IMR-90 (cell line): ENCODE results near the gene MYH11. TPM values are rescaled to one million over a fixed set of nuclear protein-coding genes. Genes with fewer than 3 reads are reported as not detected.

Source experiments
- ATAC-seq: fragments of 200-7000 bp; cut with Tn5 transposase; 2 replicates; pipeline ENCODE4 v1.9.1; 2020; ENCODE audit warnings: low read depth, mild to moderate bottlenecking, moderate library complexity
- BruUV-seq: library from RNA; stranded (reverse); fragments of 400-500 nt; replicated peaks from 2 replicates; lab custom pipeline; 2021; lab: Mats Ljungman, UMichigan
- CTCF ChIA-PET: fragments of 300-600 bp; formaldehyde crosslinking; extraction: SDS; loops from one replicate; lab custom pipeline; 2021; ENCODE audit warnings: antibody characterized with exemption; lab: Yijun Ruan, JAX
- POLR2A ChIA-PET: fragments of 300-600 bp; sonication (Branson Sonifier 250); formaldehyde crosslinking; loops from one replicate; lab custom pipeline; 2022; ENCODE audit warnings: antibody characterized with exemption; ENCODE audit not compliant: unreplicated experiment; lab: Charles Lee
- DNase-seq: peaks from one replicate; pipeline ENCODE4 v3.0.0; 2013
- H2AFZ ChIP-seq: replicated peaks from 2 replicates; pipeline ENCODE3; 2013; ENCODE audit warnings: low read length, mild to moderate bottlenecking; ENCODE audit not compliant: poor library complexity
- H2AK5ac ChIP-seq: 2 replicates; pipeline ENCODE4 v1.6.1; 2013; ENCODE audit warnings: low read depth, low read length, inconsistent platforms
- H2AK9ac ChIP-seq: replicated peaks from 2 replicates; pipeline ENCODE3; 2013; ENCODE audit warnings: mild to moderate bottlenecking, low read depth, low read length, moderate library complexity; ENCODE audit not compliant: poor library complexity
- H2BK120ac ChIP-seq: 2 replicates; pipeline ENCODE4 v1.6.1; 2013; ENCODE audit warnings: low read depth, low read length, inconsistent platforms
- H2BK15ac ChIP-seq: 3 replicates; pipeline ENCODE4 v1.6.1; 2013; ENCODE audit warnings: low read depth, low read length, inconsistent platforms
- H2BK20ac ChIP-seq: 2 replicates; pipeline ENCODE4 v1.6.1; 2013; ENCODE audit warnings: low read depth, mild to moderate bottlenecking, inconsistent platforms, low read length, moderate library complexity
- H2BK5ac ChIP-seq: 2 replicates; pipeline ENCODE4 v1.6.1; 2013; ENCODE audit warnings: mild to moderate bottlenecking, low read depth, low read length, inconsistent platforms; ENCODE audit not compliant: poor library complexity, severe bottlenecking
- H3K14ac ChIP-seq: replicated peaks from 2 replicates; pipeline ENCODE4 v1.6.1; 2013; ENCODE audit warnings: low read depth, low read length, inconsistent platforms
- H3K18ac ChIP-seq: 2 replicates; pipeline ENCODE4 v1.6.1; 2013; ENCODE audit warnings: low read depth, low read length, control low read depth
- H3K23ac ChIP-seq: 2 replicates; pipeline ENCODE4 v1.6.1; 2013; ENCODE audit warnings: low read depth, low read length, inconsistent platforms
- H3K27ac ChIP-seq: 2 replicates; pipeline ENCODE4 v1.5.1; 2013; ENCODE audit warnings: mild to moderate bottlenecking, control low read depth, low read length; ENCODE audit not compliant: insufficient read depth
- H3K27me3 ChIP-seq: 2 replicates; pipeline ENCODE4 v1.6.1; 2013; ENCODE audit warnings: low read length; ENCODE audit not compliant: control insufficient read depth, insufficient read depth
- H3K36me3 ChIP-seq: 2 replicates; pipeline ENCODE4 v1.6.1; 2013; ENCODE audit warnings: low read length, mixed read lengths; ENCODE audit not compliant: control insufficient read depth, insufficient read depth
- H3K4ac ChIP-seq: 2 replicates; pipeline ENCODE4 v1.6.1; 2013; ENCODE audit warnings: low read depth, low read length, inconsistent platforms
- H3K4me1 ChIP-seq: 2 replicates; pipeline ENCODE4 v1.6.1; 2013; ENCODE audit warnings: low read length, mixed read lengths; ENCODE audit not compliant: control insufficient read depth, insufficient read depth
- H3K4me2 ChIP-seq: 2 replicates; pipeline ENCODE4 v1.6.1; 2013; ENCODE audit warnings: low read depth, mild to moderate bottlenecking, control low read depth, low read length, moderate library complexity
- H3K4me3 ChIP-seq: 2 replicates; pipeline ENCODE4 v1.5.1; 2013; ENCODE audit warnings: low read depth, mild to moderate bottlenecking, control low read depth, low read length, moderate library complexity; ENCODE audit not compliant: insufficient read depth
- H3K56ac ChIP-seq: 2 replicates; pipeline ENCODE4 v1.6.1; 2013; ENCODE audit warnings: low read length, inconsistent platforms; ENCODE audit not compliant: insufficient read depth; ENCODE audit errors: extremely low read depth
- H3K79me1 ChIP-seq, 2 experiments: 2 replicates each; pipeline ENCODE4 v1.6.1; 2013; ENCODE audit warnings: low read length in 2 of 2, inconsistent platforms in 1 of 2, low read depth in 1 of 2
- H3K9ac ChIP-seq: 2 replicates; pipeline ENCODE4 v1.6.1; 2013; ENCODE audit warnings: low read depth, low read length, control low read depth
- H3K9me1 ChIP-seq: 2 replicates; pipeline ENCODE4 v1.6.1; 2013; ENCODE audit warnings: low read length, inconsistent platforms; ENCODE audit not compliant: insufficient read depth
- H3K9me3 ChIP-seq: 2 replicates; pipeline ENCODE4 v1.6.1; 2013; ENCODE audit warnings: low read length; ENCODE audit not compliant: control insufficient read depth, insufficient read depth
- H4K20me1 ChIP-seq: 2 replicates; pipeline ENCODE4 v1.6.1; 2013; ENCODE audit warnings: low read length, inconsistent platforms; ENCODE audit not compliant: insufficient read depth
- H4K5ac ChIP-seq: 2 replicates; pipeline ENCODE4 v1.6.1; 2013; ENCODE audit warnings: mild to moderate bottlenecking, low read depth, low read length, control low read depth
- H4K8ac ChIP-seq, 2 experiments: 2 replicates each; pipeline ENCODE4 v1.6.1; 2013; ENCODE audit warnings: low read depth in 2 of 2, low read length in 2 of 2, control low read depth in 1 of 2, inconsistent platforms in 1 of 2
- H4K91ac ChIP-seq: 2 replicates; pipeline ENCODE4 v1.6.1; 2013; ENCODE audit warnings: low read depth, low read length, inconsistent platforms; ENCODE audit not compliant: insufficient read depth
- CEBPB ChIP-seq: IDR thresholded peaks from 2 replicates; pipeline ENCODE4 v1.6.1; 2012; ENCODE audit warnings: low read depth, low read length, improper control_type of control experiment
- SMC3 ChIP-seq: fragments of 150-350 bp; IDR thresholded peaks from 2 replicates; pipeline ENCODE4 v1.6.1; 2016; ENCODE audit warnings: low read depth, mild to moderate bottlenecking, antibody characterized with exemption, low read length, moderate library complexity
- WGBS, 2 experiments: methylation state at CpG; one replicate each; pipeline versions ENCODE4 v1.1.5 to v1.1.7; 2013; ENCODE audit warnings: missing lambda C conversion rate in 2 of 2; ENCODE audit not compliant: insufficient read length in 1 of 2; ENCODE audit errors: extremely low coverage in 2 of 2; 5-methylcytosine and 5-hydroxymethylcytosine counted together
- dilution Hi-C: fragments of 300-500 bp; cut with HindIII; formaldehyde crosslinking; loops from one replicate; pipeline ENCODE4 v1.14.3; 2018; ENCODE audit warnings: low sequenced_read_pairs; ENCODE audit not compliant: unreplicated experiment
- in situ Hi-C: fragments of 300-500 bp; cut with MboI; formaldehyde crosslinking; loops from 3 replicates; pipeline ENCODE4 v1.14.3; 2019; ENCODE audit warnings: low sequenced_read_pairs, inconsistent platforms, mixed read lengths
- intact Hi-C: fragments of 100-400 bp; cut with micrococcal nuclease; formaldehyde crosslinking; loops from 2 replicates; pipeline ENCODE4 v1.10.0; 2022
- polyA plus RNA-seq, 3 experiments: library from polyadenylated mRNA; depleted of rRNA; stranded (reverse); fragments of >200 nt; gene quantifications; 2 replicates each; pipeline ENCODE4 v1.2.3, GENCODE V29; 2012; ENCODE audit warnings: low replicate concordance in 1 of 3
- total RNA-seq: library from RNA; depleted of rRNA; stranded (reverse); fragments of >200 nt; gene quantifications from 2 replicates; pipeline ENCODE4 v1.2.3, GENCODE V29; 2012
- TF ChIP-seq, protein P1 (sequence below): fragments of 150-350 bp; IDR thresholded peaks from 2 replicates; pipeline ENCODE4 v1.6.1; 2017; ENCODE audit warnings: mild to moderate bottlenecking, antibody characterized with exemption, low read length, low read depth

The MYH11 gene
- total and polyA plus RNA-seq, 2 of the 4 experiments (the other 2 are of a cell fraction): under 0.01 to 0.12 TPM

DNA sequence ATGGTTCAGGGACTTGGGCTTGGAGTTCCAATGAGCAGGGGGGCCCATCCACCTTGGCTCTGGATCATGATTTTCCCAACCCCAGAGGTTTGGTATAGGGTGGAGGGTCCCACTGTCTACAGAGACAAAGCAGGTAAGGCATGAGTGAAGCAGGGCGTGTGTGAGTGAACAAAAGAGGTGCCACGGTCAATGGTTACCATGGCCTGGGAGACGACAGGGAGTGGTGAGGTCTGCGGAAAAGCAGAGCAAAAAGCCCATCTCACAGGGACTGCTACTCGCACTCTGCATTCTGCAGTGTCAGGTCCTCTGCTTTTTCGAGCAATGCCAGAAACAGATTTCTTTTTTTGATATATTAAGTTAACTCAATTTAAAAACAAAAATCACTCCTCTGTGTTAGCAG, 24.6 kb downstream of the MYH11 start:
- H3K23ac ChIP-seq: no peak overlapping the region
- no peak overlapping the region for H3K18ac ChIP-seq
- no peak overlapping the region for H3K9ac ChIP-seq
- no peak for DNase-seq
- H3K9me1 ChIP-seq: no peaks in the 10 kb centered on the region
- H3K56ac ChIP-seq: no peak overlapping the region
- peaks cover 3% of the 10 kb centered on the region for H3K4me1 ChIP-seq
- WGBS, 2 experiments: 94% methylated on average over 2 of the region's 6 CpGs; no CpG with 5 or more reads in 1 of the 2 experiments
- no peaks in the 10 kb centered on the region for H3K36me3 ChIP-seq
- H2AK5ac ChIP-seq: no peak overlapping the region
- no TSS peak for BruUV-seq
- ChIA-PET CTCF (no interaction called here), POLR2A (no interaction called here)
- H2BK120ac ChIP-seq: no peak overlapping the region
- H3K27ac ChIP-seq: no peak overlapping the region
- H2AK9ac ChIP-seq: no peak overlapping the region
- H3K79me1 ChIP-seq: no peaks in the 10 kb centered on the region
- intact Hi-C loops (no loop called here), dilution Hi-C loops (no loop called here), in situ Hi-C loops (loop anchor here (5.0 kb wide), 1 partner anchor 55 kb away; no protein-coding TSS in a partner anchor)
- H3K4ac ChIP-seq: no peak overlapping the region
- H4K8ac ChIP-seq: no peak overlapping the region
- H3K9me3 ChIP-seq: no peaks in the 10 kb centered on the region
- no peak overlapping the region for H2BK20ac ChIP-seq
- H3K4me3 ChIP-seq: no peak overlapping the region
- no peak overlapping the region for H2BK5ac ChIP-seq
- no peak overlapping the region; the same call in 2 of the 3 replicates for H2BK15ac ChIP-seq
- no peak overlapping the region for H4K5ac ChIP-seq
- H3K14ac ChIP-seq: no peak overlapping the region
- H4K91ac ChIP-seq: no peak overlapping the region
- H2AFZ ChIP-seq: no peak overlapping the region
- H3K27me3 ChIP-seq: peaks cover 2% of the 10 kb centered on the region; the same call in 1 of the 2 replicates
- TF ChIP-seq, protein P1, sequence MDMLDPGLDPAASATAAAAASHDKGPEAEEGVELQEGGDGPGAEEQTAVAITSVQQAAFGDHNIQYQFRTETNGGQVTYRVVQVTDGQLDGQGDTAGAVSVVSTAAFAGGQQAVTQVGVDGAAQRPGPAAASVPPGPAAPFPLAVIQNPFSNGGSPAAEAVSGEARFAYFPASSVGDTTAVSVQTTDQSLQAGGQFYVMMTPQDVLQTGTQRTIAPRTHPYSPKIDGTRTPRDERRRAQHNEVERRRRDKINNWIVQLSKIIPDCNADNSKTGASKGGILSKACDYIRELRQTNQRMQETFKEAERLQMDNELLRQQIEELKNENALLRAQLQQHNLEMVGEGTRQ: no peak
- TF ChIP-seq CEBPB (no peak), SMC3 (no peak)
- ATAC-seq: no peak
- no peak overlapping the region for H3K4me2 ChIP-seq
- no peaks in the 10 kb centered on the region for H4K20me1 ChIP-seq
